ENCODE measurements around the gene ADRA2C.

ADRA2C gene

DNA sequence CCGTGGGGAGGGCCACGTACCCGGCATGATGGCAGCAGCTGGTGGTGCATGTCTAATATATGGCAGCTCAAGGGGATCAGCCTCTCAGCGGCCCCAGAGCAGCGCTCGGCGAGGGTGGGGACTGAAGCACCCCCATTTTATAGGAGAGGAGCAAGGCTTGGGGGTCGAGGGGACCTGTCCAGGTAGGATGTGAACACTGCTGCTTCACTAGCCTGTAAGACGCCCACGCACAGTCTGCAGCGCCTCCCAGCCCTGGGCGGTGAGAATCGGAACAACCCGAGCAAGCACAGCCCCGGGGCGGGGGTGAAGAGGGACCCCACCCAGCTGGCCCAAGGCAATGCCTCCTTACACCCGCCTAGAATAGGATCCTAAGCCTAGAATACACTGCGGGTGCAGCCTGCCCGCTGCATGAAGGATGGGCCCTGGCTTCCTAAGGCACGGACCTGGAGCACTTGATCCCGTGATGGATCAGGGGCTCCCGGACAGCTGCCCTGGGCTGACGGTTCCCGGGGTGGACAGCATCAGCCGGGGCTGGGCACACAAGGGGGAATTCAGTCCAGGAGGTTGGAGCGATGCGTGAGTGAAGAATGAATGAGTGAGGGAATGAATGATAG lies 17.6 kb downstream of the ADRA2C start:
- Histone ChIP-seq H2AFZ (ENCODE audit: low read length) (no peak overlapping the region), H3K4me1 (ENCODE audit: insufficient read depth, low read length, poor library complexity, severe bottlenecking) (no peaks in the 10 kb centered on the region), H3K9ac (ENCODE audit: low read depth, low read length, poor library complexity, severe bottlenecking) (no peak overlapping the region), H3K27me3 (ENCODE audit: insufficient read depth, low read length, poor library complexity, severe bottlenecking) (no peaks in the 10 kb centered on the region), H3K4me3 (ENCODE audit: low read length, poor library complexity, severe bottlenecking) (no peak overlapping the region), H3K36me3 (ENCODE audit: insufficient read depth, low read length) (no peaks in the 10 kb centered on the region), H3K9me2 (replicated peaks; ENCODE audit: low read depth, low read length) (no peaks in the 10 kb centered on the region), H3F3A (ENCODE audit: low read depth) (no peaks in the 10 kb centered on the region), H3K9me3 (ENCODE audit: insufficient read depth, low read depth, low read length) (no peaks in the 10 kb centered on the region), H3K79me2 (ENCODE audit: insufficient read depth, low read length) (no peaks in the 10 kb centered on the region), H3K4me2 (ENCODE audit: low read depth, low read length, poor library complexity, severe bottlenecking) (no peak overlapping the region), H4K20me1 (ENCODE audit: insufficient read depth, low read length, poor library complexity, severe bottlenecking) (no peaks in the 10 kb centered on the region)
- no peak for TF ChIP-seq EZH2phosphoT487 (IDR thresholded peaks at IDR 0.05; ENCODE audit: borderline replicate concordance)
- TF ChIP-seq, protein P1, sequence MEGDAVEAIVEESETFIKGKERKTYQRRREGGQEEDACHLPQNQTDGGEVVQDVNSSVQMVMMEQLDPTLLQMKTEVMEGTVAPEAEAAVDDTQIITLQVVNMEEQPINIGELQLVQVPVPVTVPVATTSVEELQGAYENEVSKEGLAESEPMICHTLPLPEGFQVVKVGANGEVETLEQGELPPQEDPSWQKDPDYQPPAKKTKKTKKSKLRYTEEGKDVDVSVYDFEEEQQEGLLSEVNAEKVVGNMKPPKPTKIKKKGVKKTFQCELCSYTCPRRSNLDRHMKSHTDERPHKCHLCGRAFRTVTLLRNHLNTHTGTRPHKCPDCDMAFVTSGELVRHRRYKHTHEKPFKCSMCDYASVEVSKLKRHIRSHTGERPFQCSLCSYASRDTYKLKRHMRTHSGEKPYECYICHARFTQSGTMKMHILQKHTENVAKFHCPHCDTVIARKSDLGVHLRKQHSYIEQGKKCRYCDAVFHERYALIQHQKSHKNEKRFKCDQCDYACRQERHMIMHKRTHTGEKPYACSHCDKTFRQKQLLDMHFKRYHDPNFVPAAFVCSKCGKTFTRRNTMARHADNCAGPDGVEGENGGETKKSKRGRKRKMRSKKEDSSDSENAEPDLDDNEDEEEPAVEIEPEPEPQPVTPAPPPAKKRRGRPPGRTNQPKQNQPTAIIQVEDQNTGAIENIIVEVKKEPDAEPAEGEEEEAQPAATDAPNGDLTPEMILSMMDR (conservative IDR thresholded peaks at IDR 0.05; ENCODE audit: low read length) = no peak

DNA sequence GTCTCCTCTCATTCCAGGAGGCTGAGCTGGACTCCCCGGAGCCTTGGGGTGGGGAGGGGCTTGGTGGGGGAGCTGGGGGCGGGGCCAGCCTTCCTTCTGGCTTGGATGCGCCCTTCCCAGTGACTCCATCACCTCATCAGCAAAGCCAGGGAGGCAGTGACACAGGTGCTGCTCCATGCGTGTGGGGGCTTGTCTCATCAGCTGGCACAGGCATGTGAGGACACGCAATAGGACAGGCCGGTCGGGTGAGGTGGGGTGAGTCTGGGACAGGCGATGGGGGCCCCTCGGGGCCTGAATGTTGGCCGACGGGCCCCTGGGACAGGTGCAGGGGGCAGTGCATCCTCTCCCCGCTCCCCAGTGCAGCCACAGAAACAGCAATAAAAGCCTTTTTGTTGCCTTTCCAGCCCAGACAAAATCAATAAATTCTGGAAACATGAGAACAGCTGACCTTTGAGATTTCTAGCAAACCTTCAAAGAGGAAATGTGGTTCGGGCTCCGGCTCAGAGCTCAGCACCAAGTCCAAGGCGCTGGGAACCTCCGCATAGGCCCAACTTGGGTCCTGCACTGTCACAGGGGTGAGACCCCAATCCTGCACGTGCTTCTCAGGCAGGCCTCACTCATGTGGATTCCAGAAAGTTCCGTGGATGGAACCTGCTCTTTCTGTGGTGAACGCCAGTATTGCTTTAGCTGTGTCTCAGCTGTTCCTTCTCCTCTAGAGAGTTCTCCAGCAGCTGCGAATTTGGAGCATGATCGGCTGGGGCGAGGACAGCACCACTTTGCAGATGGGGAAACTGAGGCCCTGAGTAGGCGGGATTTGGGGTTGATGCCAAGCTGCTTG lies 18.5 kb downstream of the ADRA2C start:
- Histone ChIP-seq H3K9me2 (replicated peaks; ENCODE audit: low read depth, low read length) (no peaks in the 10 kb centered on the region), H2AFZ (ENCODE audit: low read length) (no peak overlapping the region), H3K27me3 (ENCODE audit: insufficient read depth, low read length, poor library complexity, severe bottlenecking) (no peaks in the 10 kb centered on the region), H3F3A (ENCODE audit: low read depth) (no peaks in the 10 kb centered on the region), H3K79me2 (ENCODE audit: insufficient read depth, low read length) (no peaks in the 10 kb centered on the region), H3K9ac (ENCODE audit: low read depth, low read length, poor library complexity, severe bottlenecking) (no peak overlapping the region), H3K36me3 (ENCODE audit: insufficient read depth, low read length) (no peaks in the 10 kb centered on the region), H3K9me3 (ENCODE audit: insufficient read depth, low read depth, low read length) (no peaks in the 10 kb centered on the region), H3K4me3 (ENCODE audit: low read length, poor library complexity, severe bottlenecking) (no peak overlapping the region), H3K4me2 (ENCODE audit: low read depth, low read length, poor library complexity, severe bottlenecking) (no peak overlapping the region), H3K4me1 (ENCODE audit: insufficient read depth, low read length, poor library complexity, severe bottlenecking) (no peaks in the 10 kb centered on the region), H4K20me1 (ENCODE audit: insufficient read depth, low read length, poor library complexity, severe bottlenecking) (no peaks in the 10 kb centered on the region)
- no peak for TF ChIP-seq EZH2phosphoT487 (IDR thresholded peaks at IDR 0.05; ENCODE audit: borderline replicate concordance)
- TF ChIP-seq, protein P1 (conservative IDR thresholded peaks at IDR 0.05; ENCODE audit: low read length) = no peak

DNA sequence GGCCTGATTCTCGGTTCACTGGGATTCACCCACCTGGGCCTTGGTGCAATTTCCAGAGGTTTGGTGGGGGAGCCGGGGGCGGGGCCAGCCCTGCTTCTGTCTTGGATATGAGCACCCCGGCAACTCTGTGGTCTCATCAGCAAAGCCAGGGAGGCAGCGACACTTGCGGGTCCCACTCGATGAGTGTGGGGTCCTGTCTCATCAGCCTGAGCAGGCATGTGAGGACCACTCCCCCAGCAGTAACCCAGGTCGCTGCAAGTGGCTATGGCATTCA lies 19.0 kb downstream of the ADRA2C start:
- H3K9ac ChIP-seq (ENCODE audit: low read depth, low read length, poor library complexity, severe bottlenecking) = no peak overlapping the region
- H2AFZ ChIP-seq (ENCODE audit: low read length) = no peak overlapping the region
- no peaks in the 10 kb centered on the region for H3K36me3 ChIP-seq (ENCODE audit: insufficient read depth, low read length)
- H3F3A ChIP-seq (ENCODE audit: low read depth) = no peaks in the 10 kb centered on the region
- no peak overlapping the region for H3K4me2 ChIP-seq (ENCODE audit: low read depth, low read length, poor library complexity, severe bottlenecking)
- no peaks in the 10 kb centered on the region for H3K79me2 ChIP-seq (ENCODE audit: insufficient read depth, low read length)
- no peaks in the 10 kb centered on the region for H4K20me1 ChIP-seq (ENCODE audit: insufficient read depth, low read length, poor library complexity, severe bottlenecking)
- TF ChIP-seq, protein P1 (conservative IDR thresholded peaks at IDR 0.05; ENCODE audit: low read length) = no peak
- TF ChIP-seq EZH2phosphoT487 (IDR thresholded peaks at IDR 0.05; ENCODE audit: borderline replicate concordance) = no peak
- no peaks in the 10 kb centered on the region for H3K9me2 ChIP-seq (replicated peaks; ENCODE audit: low read depth, low read length)
- no peak overlapping the region for H3K4me3 ChIP-seq (ENCODE audit: low read length, poor library complexity, severe bottlenecking)
- no peaks in the 10 kb centered on the region for H3K4me1 ChIP-seq (ENCODE audit: insufficient read depth, low read length, poor library complexity, severe bottlenecking)
- H3K27me3 ChIP-seq (ENCODE audit: insufficient read depth, low read length, poor library complexity, severe bottlenecking) = no peaks in the 10 kb centered on the region
- H3K9me3 ChIP-seq (ENCODE audit: insufficient read depth, low read depth, low read length) = no peaks in the 10 kb centered on the region

Measured in Loucy (cell line).